HG03108 (cell line): Measurements from ENCODE around the gene ITPK1.

Source experiments
- ATAC-seq: cut with Tn5 transposase; IDR thresholded peaks from one replicate; pipeline ENCODE4 v1.9.1; 2021; ENCODE audit warnings: moderate library complexity; ENCODE audit not compliant: unreplicated experiment

The ITPK1 gene

GRCh38 chr14:92994131-92994676 is 121.5 kb downstream of the ITPK1 start:
- no peak for ATAC-seq

GRCh38 chr14:92993302-92993701 is 122.4 kb downstream of the ITPK1 start:
- ATAC-seq: no peak

GRCh38 chr14:92991536-92991935 is 124.2 kb downstream of the ITPK1 start:
- ATAC-seq: no peak

DNA sequence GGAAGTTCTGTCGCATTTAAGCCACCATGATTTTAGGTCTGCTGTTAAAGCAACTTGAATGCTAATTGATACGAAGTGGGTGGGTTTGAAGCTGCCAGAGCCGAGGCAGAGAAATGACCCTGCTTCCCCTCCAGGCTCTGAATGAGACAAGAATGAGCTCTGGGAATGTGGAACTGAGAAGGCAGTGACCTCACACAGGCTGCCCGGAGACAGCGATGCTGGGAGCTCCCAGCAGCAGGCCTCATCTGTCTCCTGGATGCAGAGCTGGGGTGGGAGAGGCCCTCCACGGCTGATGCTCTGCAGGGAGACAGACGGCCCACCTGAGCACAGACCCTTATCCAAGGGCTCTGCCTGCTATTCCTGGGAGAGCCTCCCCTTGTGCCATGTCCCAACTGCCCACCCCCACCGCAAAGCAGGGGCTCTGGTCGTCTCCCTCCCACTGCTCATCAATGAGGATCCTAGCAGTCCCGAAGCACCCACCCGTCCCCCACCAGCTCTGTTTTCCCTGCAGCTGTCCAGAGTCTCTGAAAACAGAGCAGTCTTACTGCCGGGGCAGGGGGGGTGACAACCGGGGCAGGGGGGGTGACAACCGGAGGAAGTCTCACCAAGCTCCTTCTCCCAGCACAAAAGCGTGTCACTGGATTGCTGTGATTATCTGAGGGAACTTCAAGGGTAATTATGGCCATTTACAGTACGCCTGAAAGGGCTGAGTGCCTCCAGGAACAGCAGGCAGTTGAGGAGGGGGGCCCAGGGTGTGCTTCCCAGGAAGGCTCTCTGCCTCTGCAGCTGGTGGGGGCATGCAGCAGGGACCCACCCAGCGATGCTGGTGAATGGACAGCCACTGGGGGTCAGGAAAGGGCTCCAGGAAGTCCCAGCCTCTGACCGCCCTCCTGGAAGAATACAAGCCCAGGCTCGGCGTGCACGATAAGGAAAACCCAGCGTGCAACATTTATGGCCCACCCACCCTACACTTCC is 125.0 kb downstream of the ITPK1 start:
- no peak for ATAC-seq

DNA sequence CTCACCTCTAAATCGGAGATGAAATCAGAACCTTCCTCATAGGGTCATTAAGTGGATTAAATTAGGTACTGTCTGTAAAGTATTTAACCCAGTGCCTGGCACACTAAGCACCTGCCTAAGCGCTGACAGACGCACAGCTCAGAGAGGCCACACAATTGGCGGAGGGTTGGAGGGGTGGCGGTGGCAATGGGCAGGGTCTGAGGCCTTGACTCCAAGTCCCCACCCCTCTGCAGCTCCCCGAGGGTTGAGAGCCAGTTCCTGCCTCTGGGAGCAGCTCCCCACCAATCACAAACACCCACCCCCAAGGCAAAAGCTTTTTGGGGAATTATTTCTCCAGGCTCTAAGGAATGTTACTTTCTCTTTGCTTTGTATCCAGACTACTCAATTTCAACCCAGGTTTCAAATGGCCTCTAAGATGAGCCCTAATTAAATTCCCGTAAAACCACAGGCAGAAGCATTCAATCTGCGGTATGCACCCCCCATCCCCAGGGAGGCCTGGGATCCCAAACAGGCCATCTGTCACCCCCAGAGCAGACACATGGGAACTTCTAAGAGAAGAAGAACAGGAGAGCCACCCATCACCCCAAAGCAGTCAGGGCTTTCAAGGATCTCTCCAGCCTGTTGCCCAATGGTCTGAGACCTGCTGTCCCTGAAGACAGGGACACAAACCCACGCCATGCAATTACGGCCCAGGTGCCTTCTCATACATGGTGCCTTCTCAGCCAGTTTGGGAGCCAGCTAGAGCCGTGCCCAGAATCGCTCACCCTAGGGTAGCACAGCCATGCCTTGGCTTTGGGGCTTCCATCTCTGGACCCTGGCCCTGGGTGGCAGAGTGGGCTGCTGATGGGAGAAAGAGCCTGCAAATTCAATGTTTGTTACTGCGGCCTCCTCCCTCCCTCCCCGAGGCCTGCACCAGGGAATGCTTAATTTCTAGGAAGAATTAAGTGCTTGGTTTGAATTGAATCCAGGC is 126.7 kb downstream of the ITPK1 start:
- no peak for ATAC-seq

GRCh38 chr14:92987713-92988510 is 127.8 kb downstream of the ITPK1 start:
- no peak for ATAC-seq

GRCh38 chr14:92987148-92987570 is 128.6 kb downstream of the ITPK1 start:
- ATAC-seq: no peak

DNA sequence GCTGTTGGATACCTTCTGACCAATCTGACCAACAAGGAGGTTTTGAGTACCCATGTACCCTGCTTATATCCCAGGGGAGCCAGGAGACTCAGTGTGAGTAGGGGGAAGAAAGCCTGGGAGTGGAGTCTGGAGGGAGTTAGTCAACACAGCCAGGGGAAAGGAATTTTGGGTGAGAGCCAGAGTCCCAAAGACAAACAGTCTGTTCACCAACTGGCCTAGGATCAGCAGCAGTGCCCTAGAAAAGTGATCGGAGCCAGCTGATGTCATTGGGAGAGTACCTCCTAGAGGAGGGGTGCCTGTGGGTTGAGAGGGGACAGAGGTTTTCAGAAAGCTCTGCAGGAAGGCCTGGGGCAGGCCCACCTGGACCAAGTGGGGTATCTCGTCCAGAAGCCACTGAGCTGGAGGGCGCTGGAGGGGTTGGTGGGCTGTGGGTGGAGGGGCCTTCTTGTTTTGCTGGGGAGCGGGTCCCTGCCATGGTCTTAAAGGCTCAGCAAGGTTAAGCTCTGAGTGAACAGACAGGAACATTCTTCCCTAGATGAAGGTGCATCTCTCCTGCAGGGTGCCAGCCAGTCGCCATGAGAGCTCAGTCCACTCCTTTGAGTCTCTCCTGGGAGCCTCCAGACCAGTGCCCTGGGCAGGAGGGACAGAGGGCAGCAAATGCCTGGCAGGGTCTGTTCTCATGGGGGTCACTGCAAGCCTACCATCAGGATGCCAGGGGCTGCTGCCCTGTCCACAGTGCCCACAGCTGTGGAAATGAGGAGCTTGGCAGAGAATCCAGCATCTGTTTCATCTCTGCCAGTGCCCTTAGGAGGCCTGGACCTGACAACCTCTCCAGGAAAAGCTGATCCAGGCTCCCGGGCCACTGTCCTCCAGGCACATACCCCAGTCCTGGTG is 129.2 kb downstream of the ITPK1 start:
- no peak for ATAC-seq

GRCh38 chr14:92985521-92985920 is 130.2 kb downstream of the ITPK1 start:
- no peak for ATAC-seq

- ATAC-seq: no peak
These were observed 130.8 kb downstream of the ITPK1 start for GRCh38 chr14:92984896-92985295.

DNA sequence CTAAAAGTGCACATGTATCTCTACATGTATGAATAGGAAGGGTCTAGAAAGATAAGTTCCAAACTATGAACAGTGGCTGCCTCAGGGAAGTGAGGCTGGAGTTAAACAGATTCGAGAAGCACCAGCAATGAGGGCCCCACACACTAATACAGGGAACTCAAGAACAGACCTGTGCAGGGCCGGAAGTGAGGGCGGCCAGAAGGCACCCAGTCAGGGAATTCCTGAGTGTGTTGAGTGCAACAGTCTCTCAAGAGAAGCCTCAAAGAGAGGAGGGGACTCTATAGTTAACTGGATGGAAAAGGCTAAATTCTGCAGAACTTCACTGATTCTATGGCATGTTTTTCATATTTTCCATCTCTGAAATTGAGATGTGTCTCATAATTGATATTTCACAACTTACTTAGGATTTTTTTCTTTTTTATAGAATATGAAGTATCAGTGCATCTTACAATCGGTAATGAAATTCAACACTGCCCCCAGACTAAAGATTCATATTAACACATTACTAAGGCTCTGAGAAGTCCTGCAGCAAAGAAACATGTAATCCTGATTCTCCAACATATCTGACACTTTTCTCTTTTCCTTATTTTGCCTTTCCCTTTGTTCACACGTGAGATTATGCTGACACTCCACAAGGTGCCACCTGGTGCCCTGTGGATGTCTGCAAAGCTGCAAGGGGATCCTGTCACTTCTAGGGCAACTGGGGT is 131.5 kb downstream of the ITPK1 start:
- ATAC-seq: no peak

DNA sequence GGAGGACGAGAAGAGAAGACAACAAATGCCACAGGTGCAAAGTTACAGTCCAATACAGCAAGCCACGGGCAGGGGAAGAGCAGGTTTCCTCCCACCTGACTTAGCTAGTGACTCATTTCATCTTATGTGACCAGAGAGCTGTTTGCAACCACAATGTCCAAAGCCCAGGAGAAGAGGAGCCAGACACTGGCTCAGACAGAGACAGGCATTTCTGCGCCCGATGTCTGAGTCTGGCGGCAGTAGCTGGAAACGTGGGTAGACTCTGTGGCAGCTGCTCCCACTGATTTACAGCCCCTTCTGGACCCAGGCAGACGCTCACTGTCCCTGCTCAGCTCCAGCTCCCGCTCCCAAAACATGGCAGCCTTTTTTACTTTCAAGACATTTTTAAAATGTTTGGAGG is 132.8 kb downstream of the ITPK1 start:
- ATAC-seq: no peak

- ATAC-seq: no peak
These were observed 134.0 kb downstream of the ITPK1 start for GRCh38 chr14:92981726-92982125.

GRCh38 chr14:92980866-92981265 is 134.9 kb downstream of the ITPK1 start:
- ATAC-seq: no peak

DNA sequence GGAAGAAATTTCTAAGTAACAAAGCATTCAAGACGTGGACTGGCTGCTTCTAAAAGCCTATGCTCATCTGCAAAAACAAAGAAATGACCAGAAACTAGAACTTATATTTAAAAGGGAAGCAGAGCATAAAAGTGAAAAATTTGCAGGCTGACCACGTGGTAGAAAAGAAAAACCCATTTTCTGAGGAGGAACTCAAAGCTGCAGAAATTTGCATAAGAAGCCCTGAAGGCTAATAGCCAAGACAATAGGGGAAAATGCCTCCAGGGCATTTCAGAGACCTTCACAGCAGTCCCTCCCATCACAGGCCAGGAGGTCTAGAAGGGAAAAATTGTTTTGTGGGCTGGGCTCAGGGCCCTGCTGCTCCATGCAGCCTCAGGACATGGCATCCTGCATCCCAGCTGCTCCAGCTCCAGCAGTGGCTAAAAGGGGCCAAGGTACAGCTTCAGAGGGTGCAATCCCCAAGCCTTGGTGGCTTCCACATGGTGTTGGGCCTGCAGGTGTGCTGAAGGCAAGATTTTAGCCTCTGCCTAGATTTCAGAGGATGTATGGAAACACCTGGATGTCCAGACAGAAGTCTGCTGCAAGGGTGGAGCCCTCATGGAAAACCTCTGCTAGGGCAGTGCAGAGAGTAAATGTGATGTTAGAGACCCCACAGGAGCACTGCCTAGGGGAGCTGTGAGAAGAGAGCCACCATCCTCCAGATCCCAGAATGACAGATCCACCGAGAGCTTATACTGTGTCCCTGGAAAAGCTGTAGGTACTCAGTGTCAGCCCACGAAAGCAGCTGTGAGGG is 137.3 kb downstream of the ITPK1 start:
- no peak for ATAC-seq

DNA sequence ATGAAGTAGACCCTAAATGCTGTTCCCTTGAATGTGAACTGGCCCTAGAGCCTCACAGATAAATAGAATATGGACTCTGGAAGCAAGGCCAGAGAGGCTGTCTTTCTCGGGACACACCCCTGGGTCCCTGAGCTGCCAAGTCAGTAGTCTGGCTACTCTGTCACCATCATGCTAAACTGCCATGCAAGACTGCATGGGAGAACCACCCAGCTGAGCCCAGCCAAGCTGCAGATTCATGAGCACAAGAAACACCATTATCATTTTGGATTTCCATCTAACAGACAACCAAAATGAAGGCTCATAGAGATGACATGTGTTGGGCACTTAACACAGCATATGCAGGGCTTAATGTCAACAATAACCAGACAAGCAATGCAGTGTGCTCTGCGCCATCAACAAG is 139.5 kb downstream of the ITPK1 start:
- no peak for ATAC-seq

- ATAC-seq: no peak
These were observed 141.0 kb downstream of the ITPK1 start for GRCh38 chr14:92974541-92975345.
